CD4-positive, alpha-beta T cell (primary cell): ENCODE results near the gene PCSK2. TPM values are rescaled to one million over a fixed set of nuclear protein-coding genes. Genes with fewer than 3 reads are reported as not detected.

ENCODE experiments used
- ATAC-seq: fragments of 200-7000 bp; cut with Tn5 transposase; one replicate; pipeline ENCODE4 v1.10.0; 2022; ENCODE audit warnings: mild to moderate bottlenecking; ENCODE audit not compliant: poor library complexity
- CTCF ChIA-PET: fragments of 350-600 bp; sonication (Branson Sonifier 250); formaldehyde crosslinking; loops from one replicate; lab custom pipeline; 2021; ENCODE audit warnings: antibody characterized with exemption, inconsistent platforms; lab: Charles Lee
- POLR2A ChIA-PET: fragments of 350-600 bp; sonication (Branson Sonifier 250); formaldehyde crosslinking; loops from one replicate; lab custom pipeline; 2021; ENCODE audit warnings: antibody characterized with exemption, inconsistent platforms; lab: Charles Lee
- DNase-seq, 14 experiments: peaks; one replicate each; pipeline ENCODE4 v3.0.0-alpha.2; 2013 to 2020; ENCODE audit warnings: mixed read lengths in 2 of 14
- H3K27ac ChIP-seq, 2 donors: one replicate each; pipeline versions ENCODE4 v1.5.1 to v1.7.0; 2013; ENCODE audit warnings: low read length in 2 of 2, low read depth in 1 of 2, mild to moderate bottlenecking in 1 of 2
- H3K27me3 ChIP-seq, 2 experiments: 1 replicate in 1 of 2; 2 replicates in 1 of 2; pipeline versions ENCODE4 v1.6.1 to v1.7.0; 2013; ENCODE audit warnings: low read length in 2 of 2, control low read depth in 1 of 2, mild to moderate bottlenecking in 1 of 2, moderate library complexity in 1 of 2; ENCODE audit not compliant: insufficient read depth in 2 of 2, control insufficient read depth in 1 of 2
- H3K36me3 ChIP-seq: one replicate; pipeline ENCODE4 v1.6.1; 2013; ENCODE audit warnings: low read length, control low read depth; ENCODE audit not compliant: insufficient read depth
- H3K4me1 ChIP-seq: one replicate; pipeline ENCODE4 v1.6.1; 2013; ENCODE audit warnings: low read length, control low read depth; ENCODE audit not compliant: insufficient read depth
- H3K4me3 ChIP-seq: one replicate; pipeline ENCODE4 v1.5.1; 2013; ENCODE audit warnings: mild to moderate bottlenecking, low read length, moderate library complexity
- H3K9me3 ChIP-seq, 2 experiments: 1 replicate in 1 of 2; 2 replicates in 1 of 2; pipeline versions ENCODE4 v1.6.1 to v1.7.0; 2013; ENCODE audit warnings: low read length in 2 of 2, mild to moderate bottlenecking in 2 of 2, control low read depth in 1 of 2, moderate library complexity in 1 of 2; ENCODE audit not compliant: control insufficient read depth in 1 of 2, insufficient read depth in 1 of 2
- H3K27ac Mint-ChIP-seq: one replicate; pipeline ENCODE4 v1.8.0; 2020; ENCODE audit warnings: mixed read lengths
- H3K27me3 Mint-ChIP-seq: one replicate; pipeline ENCODE4 v1.8.0; 2021; ENCODE audit warnings: mixed read lengths
- H3K36me3 Mint-ChIP-seq: one replicate; pipeline ENCODE4 v1.8.0; 2021; ENCODE audit warnings: low read depth, mixed read lengths
- H3K4me1 Mint-ChIP-seq: one replicate; pipeline ENCODE4 v1.8.0; 2021; ENCODE audit warnings: low read depth, mixed read lengths
- H3K4me3 Mint-ChIP-seq: one replicate; pipeline ENCODE4 v1.8.0; 2020; ENCODE audit warnings: mild to moderate bottlenecking, mixed read lengths
- H3K9me3 Mint-ChIP-seq: one replicate; pipeline ENCODE4 v1.8.0; 2020; ENCODE audit warnings: mixed read lengths
- intact Hi-C, 2 experiments: fragments of 100-400 bp; cut with DNase I in 1 of 2; cut with micrococcal nuclease in 1 of 2; formaldehyde crosslinking; loops; one replicate each; pipeline versions ENCODE4 v1.15.1 to v1.9.0; 2023 to 2025; cut with DNase I, micrococcal nuclease
- total RNA-seq, 174 experiments: library from RNA in 2 of 174; stranded (reverse) in 2 of 174; gene quantifications; one replicate each; pipeline ENCODE4 v1.2.3 and lab custom pipeline; 2021 to 2026
- TF ChIP-seq, protein P1 (sequence below): fragments of 200-600 bp; IDR thresholded peaks from one replicate; pipeline ENCODE4 v1.8.0; 2022; ENCODE audit warnings: antibody characterized with exemption, mild to moderate bottlenecking

The PCSK2 gene
- total RNA-seq, 2 experiments from 2014 or later = not detected

DNA sequence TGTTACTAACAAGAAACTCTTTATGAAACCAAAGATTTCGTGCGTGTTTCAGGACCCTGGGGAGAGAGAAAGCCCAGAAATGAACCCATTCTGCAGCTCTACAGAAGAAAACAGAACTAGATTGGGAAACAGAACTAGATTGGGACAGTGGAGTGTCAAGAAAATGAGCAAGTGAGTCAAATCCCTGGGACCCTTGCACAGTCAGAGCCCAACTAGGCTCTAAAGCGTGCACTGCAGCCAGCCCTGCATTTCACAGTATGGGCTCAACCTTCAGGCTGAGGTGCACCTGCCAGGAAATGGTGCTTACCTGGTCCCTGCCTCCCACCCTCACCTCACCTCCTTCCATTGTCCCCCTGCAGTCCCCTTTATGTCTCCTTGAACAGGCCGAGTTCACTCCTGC, 264.6 kb downstream of the PCSK2 start:
- no peak overlapping the region for H3K27ac ChIP-seq
- no peaks in the 10 kb centered on the region for H3K9me3 ChIP-seq
- intact Hi-C loops = no loop called here
- H3K27me3 Mint-ChIP-seq = no peaks in the 10 kb centered on the region
- ATAC-seq (no peak), DNase-seq (no peak)
- no peaks in the 10 kb centered on the region for H3K27me3 ChIP-seq
- no peaks in the 10 kb centered on the region for H3K36me3 ChIP-seq
- no peak overlapping the region for H3K27ac Mint-ChIP-seq
- no peaks in the 10 kb centered on the region for H3K36me3 Mint-ChIP-seq
- CTCF ChIA-PET = no interaction called here
- H3K4me1 ChIP-seq = no peaks in the 10 kb centered on the region
- H3K9me3 Mint-ChIP-seq = no peaks in the 10 kb centered on the region
- no peak overlapping the region for H3K4me3 Mint-ChIP-seq
- TF ChIP-seq, protein P1, sequence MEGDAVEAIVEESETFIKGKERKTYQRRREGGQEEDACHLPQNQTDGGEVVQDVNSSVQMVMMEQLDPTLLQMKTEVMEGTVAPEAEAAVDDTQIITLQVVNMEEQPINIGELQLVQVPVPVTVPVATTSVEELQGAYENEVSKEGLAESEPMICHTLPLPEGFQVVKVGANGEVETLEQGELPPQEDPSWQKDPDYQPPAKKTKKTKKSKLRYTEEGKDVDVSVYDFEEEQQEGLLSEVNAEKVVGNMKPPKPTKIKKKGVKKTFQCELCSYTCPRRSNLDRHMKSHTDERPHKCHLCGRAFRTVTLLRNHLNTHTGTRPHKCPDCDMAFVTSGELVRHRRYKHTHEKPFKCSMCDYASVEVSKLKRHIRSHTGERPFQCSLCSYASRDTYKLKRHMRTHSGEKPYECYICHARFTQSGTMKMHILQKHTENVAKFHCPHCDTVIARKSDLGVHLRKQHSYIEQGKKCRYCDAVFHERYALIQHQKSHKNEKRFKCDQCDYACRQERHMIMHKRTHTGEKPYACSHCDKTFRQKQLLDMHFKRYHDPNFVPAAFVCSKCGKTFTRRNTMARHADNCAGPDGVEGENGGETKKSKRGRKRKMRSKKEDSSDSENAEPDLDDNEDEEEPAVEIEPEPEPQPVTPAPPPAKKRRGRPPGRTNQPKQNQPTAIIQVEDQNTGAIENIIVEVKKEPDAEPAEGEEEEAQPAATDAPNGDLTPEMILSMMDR = no peak
- POLR2A ChIA-PET = no interaction called here
- H3K4me1 Mint-ChIP-seq = no peaks in the 10 kb centered on the region
- H3K4me3 ChIP-seq = no peak overlapping the region

DNA sequence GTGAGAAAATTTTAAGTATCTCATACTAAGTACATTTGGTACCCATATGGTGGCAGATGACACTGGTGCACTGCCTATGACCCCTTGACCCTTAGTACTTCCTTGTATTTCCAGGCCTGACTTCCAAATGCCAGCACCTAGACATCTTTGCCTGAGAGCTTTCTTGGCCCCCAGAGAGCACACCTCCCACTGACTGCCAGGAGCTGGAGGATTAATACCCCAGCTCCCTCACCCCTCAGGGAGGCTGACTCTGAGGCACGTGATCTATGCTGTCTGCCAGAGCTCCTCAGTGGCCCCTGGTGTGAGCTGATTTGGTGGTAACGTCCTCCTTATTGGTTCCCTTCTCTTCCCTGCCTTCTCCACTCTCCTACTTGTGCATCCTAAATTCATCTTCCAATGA, 266.3 kb downstream of the PCSK2 start:
- ATAC-seq (no peak), DNase-seq (no peak)
- Histone ChIP-seq H3K27ac (no peak overlapping the region), H3K9me3 (no peaks in the 10 kb centered on the region), H3K4me3 (no peak overlapping the region), H3K4me1 (no peaks in the 10 kb centered on the region), H3K36me3 (no peaks in the 10 kb centered on the region), H3K27me3 (no peaks in the 10 kb centered on the region)
- TF ChIP-seq, protein P1 = no peak
- no peak overlapping the region for H3K27ac Mint-ChIP-seq
- H3K27me3 Mint-ChIP-seq = no peaks in the 10 kb centered on the region
- no peak overlapping the region for H3K4me3 Mint-ChIP-seq
- ChIA-PET CTCF (no interaction called here), POLR2A (no interaction called here)
- no peaks in the 10 kb centered on the region for H3K36me3 Mint-ChIP-seq
- intact Hi-C loops = no loop called here
- no peaks in the 10 kb centered on the region for H3K4me1 Mint-ChIP-seq
- H3K9me3 Mint-ChIP-seq = no peaks in the 10 kb centered on the region

DNA sequence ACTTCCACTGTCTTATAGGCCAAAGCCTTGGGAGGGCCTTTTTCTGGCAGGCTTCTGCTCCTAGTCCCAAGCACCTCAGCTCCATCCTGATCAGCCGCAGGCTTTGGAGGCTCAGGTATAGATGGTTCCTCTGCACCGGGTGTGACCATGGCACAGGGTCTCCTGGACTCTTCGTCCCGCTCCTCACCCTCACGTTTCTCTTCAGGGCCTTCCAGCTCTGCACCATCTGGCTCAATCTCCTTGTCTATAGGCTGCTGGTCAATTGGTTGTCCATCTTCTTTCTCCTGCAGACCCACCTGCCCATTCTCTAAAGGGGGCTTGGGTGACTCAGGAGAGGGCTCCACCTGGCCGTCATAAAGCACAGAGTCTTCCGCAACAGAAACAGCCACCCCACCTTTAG, 267.4 kb downstream of the PCSK2 start:
- Mint-ChIP-seq H3K4me1 (no peaks in the 10 kb centered on the region), H3K27me3 (no peaks in the 10 kb centered on the region), H3K36me3 (no peaks in the 10 kb centered on the region), H3K9me3 (no peaks in the 10 kb centered on the region), H3K27ac (no peak overlapping the region), H3K4me3 (no peak overlapping the region)
- Histone ChIP-seq H3K4me3 (no peak overlapping the region), H3K27ac (no peak overlapping the region), H3K36me3 (no peaks in the 10 kb centered on the region), H3K9me3 (no peaks in the 10 kb centered on the region), H3K27me3 (no peaks in the 10 kb centered on the region), H3K4me1 (no peaks in the 10 kb centered on the region)
- TF ChIP-seq, protein P1 = no peak
- POLR2A ChIA-PET = no interaction called here
- ATAC-seq = no peak
- no peak for DNase-seq
- intact Hi-C loops = no loop called here
- CTCF ChIA-PET = interaction anchor here (0.6 kb wide), 1 partner anchor 10 kb away, joined by 3 read pairs; no protein-coding TSS in a partner anchor
